ENCODE data around the gene SP4.
A peak's percentile ranks its signal among the peaks of the same experiment; 100 is the strongest.

The SP4 gene

DNA sequence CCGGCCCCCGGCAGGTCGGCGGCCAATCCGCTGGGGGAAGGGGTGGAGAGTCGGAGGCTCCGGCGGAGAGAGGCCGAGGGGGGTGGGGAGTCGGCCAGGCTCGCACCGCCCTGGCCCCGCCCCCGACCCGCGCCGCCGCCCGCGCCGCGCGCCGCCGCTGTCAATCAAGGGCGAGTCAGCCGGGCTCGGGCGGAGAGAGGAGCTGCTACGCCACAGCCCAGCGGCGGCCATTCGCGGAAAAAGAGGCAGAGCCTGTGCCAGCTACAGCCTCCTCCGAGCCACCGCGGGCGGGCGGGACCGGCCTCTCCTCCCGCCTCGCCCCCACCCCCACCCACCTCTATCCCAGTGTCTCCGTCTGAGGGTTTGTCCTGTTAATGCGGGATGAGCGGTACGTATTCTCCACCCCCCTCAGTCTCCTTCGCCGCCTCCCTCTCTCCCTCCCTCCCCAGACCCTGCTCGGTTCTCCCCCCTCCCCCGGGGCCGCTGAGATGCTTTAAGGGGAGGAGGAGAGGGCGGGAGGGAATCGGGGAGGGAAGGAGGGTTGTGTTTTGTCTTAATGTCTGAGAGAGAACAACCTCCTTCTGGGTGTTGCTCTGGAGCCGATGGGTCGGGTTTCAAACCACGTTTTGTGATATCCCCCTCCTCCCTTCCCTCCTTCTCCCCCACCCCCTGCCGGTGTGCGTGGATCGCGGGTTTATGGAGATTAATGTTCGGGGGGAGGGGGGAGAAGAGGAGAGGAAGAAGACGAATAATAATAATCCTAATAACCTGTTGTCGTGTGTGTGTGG, at the start of gene SP4:
SP4 (plus strand) TSS at position 213 of the 788 bp plus-strand sequence; CDS start at position 382, 169 bp downstream.
- DNase-seq: peak; percentile 99

DNA sequence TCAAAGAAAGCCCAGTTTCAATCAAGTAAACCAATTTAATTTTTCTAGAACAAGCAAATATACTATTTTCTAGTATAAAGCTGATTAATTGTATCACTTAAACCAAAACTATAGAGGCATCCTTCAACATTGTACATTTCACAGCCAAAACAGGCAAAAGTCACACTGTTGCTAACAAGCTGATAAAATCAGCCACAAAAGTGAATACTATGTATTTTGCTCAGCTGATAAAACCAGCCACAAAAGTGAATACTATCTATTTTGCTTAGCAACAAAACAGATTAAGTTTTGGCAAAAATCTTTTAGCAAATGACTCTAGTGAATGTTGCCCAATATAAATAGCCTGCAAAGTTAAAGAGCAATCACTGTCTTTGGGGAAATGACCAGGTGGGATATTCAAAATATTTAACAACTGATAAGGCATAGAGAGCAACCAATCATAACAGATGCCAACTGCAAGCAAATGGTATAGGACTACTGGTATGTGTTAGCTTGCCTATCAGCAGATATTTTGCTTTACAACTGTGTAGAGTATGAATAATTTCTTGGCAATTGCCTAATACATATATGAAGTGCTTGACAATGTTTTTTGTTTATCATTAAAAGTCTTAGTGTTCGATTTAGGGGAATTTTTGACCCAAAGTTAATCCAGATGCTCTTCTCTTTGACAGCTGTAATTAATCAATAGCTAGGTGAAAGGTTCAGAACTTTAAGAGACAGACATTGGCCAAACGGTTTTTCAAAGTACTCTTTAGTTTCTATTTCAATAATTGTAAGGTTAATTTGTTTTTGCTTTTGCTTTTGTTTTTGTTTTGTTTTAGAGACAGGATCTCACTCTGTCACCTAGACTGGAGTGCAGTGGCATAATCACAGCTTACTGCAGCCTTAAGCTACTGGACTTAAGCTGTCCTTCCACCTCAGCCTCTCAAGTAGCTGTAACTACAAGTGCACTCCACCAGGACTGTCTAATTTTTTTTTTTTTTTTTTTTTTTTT, 44.4 kb upstream of the SP4 start:
- DNase-seq: no peak

DNA sequence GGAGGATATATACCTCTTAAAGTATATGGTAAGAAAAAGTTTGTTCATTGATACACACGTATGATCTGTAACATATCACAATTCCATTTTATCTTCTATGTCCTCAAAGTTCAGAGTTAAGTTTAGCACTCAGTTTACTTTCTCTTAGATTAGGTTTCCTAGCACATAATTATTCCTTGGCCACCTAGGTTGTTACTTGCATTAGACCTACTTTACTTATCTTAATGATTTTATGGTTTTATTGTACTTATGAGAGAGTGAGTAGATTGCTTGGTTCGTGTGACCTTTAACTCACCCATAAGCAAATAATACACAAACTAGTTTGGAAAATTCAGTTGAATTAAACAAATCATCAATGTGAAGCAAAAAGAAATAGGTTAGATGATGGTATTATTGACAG, 33.9 kb upstream of the SP4 start:
- DNase-seq: no peak

DNA sequence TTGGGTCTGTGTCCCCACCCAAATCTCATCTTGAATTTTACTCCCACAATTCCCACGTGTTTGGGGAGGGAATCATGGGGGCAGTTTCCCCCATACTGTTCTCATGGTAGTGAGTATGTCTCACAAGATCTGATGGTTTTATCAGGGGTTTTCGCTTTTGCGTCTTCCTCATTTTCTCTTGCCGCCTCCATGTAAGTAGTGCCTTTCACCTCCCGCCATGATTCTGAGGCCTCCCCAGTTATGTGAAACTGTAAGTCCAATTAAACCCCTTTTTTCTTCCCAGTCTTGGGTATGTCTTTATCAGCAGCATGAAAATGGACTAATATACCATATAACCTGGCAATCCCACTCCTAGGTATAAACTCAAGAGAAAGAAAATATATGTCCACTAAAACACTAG, 25.9 kb upstream of the SP4 start:
- no peak for DNase-seq

DNA sequence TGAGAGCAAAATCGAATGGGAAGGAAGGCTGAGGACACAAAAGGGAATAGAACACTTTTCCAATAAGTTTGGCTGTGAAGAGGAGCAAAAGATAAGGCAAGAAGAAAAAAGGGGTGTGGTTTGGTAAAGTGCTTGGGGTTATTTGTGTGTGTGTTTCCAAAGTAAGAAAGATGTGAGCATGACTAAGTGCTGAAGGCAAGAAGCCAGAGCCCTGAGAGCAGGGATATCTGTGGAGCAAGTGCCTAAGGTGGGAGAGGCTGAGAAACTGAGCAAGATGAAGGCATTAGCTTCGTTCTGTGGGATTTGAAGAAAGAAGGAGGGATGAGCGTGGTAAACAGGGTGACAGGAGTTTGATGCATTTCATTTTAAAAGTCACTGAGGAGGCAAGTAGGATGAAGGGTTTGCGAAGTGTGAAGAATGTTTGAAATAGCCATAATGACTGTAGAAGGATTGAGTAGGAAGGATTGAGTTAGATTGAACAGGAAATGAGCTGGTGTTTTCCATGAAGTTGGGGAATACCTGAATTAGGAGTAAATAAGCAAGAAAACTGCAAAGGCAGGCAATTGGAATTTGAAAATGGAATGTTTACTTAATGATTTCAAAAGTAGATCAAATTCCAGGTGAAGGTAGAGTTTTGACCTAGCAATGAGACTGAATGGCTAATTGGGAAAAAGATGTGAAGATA, 19.9 kb upstream of the SP4 start:
- DNase-seq: no peak

DNA sequence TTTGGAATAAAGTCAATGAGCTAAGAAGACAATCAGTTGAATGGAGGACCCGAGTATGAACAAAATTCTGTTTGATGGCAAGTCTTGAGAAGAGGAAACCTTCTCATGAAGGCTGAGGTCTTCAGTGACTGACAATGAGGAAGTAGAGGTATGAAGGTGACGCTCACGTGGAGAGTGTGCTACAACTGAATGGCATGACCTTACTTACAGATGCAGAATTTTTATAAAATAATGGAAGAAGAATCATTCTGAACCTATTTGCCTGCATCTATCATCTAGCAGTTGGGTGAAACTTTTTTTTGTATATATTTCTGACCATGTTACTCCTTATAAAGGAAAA, 19.4 kb upstream of the SP4 start:
- no peak for DNase-seq

DNA sequence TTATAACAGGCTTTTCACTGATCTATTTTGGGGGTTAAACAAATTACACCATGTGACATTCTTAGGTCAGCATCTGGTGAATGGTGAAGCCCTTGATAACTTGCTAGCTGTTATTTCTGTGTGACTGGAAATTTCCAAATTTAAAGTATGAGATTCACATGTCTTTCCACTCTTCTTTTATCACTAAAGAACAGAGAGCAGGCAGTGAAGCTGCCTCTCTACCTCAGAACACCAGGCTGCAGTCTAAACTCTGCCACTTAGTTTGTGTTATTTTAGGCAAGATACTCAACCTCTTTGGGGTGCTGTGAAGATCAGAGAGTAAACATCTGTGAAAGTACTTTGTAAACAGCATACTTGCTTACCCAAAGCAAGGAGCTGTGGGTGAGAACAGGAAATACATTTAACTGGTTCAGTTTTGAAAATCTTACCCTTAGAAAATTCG, 15.5 kb upstream of the SP4 start:
- no peak for DNase-seq

DNA sequence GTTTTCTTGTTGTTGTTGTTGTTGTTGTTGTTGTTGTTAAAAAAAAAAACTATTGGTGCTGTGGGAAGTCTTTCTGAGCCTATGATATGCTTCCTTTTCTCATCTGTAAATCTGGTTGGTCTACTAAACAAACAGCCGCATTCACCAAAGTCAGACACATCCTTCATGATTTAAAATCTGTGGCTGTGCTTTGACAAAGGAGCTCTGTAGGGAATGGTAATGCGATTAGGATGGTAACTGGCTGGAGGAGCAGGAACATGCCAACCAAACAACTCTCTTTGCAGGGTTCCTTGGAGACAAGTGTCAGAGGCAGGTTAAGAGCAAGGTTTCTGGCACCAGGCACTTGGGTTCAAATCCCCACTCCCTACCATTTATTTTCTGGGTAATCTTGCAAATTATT, 14.9 kb upstream of the SP4 start:
- DNase-seq: no peak

DNA sequence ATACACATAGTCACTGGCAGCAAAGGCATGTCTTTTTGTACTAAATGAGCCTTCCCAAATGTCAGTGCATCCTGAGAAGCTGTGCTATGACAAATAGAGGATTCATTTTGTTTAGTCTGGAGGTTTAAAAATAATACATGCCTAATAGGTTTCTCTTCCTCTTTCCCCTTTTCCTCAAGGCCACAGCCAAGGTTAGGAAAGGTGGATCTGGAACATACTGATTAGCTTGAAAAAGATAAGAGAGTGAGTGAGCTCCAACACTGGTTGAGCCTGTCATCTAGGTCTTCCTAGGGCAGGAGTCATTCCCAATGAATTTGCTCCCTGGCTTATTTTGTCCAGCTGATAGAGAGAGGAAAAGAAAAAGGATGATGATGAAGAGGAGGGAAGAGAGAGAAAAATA, 14.4 kb upstream of the SP4 start:
- no peak for DNase-seq

DNA sequence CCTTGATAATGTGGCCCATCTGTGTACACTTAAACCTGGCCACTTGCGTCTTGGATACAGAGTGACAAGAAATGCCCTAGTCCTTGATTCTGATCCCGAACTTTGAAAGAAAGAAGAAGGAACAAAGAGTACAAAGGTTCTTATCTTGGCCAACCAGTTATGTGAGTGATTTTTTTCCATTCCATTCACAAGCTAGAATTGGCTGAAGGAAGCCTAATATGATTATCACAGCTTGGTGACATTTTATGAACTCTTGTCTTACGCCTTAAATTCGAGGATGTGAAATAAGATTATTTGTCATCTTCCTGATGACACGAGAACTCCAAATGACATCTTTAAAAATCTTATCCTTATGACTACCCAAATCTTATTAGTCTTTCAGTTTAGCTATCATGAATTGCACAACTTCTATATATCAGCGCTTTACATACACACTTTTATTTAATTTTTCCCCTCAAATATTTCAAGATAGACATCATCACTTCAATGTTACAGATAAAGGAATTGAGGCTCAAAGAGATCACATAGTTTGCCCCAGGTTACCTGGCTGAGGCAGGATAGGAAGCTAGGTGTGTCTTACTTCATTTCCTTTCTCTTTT, 13.0 kb upstream of the SP4 start:
- no peak for DNase-seq

DNA sequence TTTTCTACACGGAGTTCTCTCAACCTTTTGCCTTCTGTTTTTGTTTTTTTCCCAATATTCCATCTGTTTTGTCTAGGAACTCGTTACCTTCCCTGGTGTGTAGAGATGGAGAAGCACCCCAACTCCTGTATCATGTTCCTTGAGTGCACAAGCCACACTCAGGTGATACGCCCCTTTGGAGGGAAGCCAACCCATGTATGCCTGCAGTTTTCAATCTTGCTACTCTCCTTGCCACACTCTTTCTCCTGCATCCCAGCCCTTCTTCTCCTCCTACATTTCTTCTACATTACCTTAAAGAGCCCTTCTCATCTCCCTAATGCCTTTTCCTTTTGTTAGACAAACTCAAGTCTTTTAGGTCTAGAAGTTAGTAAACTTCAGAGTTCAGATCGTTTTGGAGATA, 10.2 kb upstream of the SP4 start:
- DNase-seq: no peak

DNA sequence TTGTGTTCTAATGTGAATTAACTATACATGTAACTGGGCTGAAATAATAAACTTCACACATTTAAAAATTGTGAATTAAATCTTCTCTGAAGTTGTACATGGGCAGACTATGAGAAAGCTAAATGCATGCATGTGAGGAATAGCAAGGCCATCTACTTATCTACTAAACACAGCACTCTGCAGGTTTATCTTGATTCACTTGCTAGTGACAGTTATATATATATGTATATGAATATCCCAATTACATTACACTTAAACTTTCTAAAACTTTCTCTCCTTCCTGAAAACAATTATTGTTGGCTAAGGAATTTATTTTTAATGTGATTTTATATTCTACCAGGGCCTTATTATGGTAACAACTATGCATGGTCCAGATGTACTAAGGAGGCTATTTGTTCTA, 5.1 kb upstream of the SP4 start:
- DNase-seq: no peak

DNA sequence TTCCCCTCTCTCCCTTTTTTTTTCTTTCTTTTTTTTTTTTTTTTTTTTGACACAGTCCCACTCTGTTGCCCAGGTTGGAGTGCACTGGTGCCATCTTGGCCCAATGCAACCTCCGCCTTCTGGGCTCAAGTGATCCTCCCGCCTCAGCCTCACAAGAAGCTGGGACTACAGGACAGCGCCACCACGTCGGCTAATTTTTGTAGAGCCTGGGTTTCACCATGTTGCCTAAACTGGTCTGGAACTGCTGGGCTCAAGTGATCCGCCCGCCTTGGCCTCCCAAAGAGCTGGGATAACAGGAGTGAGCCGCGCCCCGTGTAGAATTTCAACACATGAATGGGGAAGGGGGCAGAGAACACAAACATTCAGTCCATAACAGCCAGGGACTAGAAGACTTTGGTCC, 2.6 kb upstream of the SP4 start:
- DNase-seq: no peak

DNA sequence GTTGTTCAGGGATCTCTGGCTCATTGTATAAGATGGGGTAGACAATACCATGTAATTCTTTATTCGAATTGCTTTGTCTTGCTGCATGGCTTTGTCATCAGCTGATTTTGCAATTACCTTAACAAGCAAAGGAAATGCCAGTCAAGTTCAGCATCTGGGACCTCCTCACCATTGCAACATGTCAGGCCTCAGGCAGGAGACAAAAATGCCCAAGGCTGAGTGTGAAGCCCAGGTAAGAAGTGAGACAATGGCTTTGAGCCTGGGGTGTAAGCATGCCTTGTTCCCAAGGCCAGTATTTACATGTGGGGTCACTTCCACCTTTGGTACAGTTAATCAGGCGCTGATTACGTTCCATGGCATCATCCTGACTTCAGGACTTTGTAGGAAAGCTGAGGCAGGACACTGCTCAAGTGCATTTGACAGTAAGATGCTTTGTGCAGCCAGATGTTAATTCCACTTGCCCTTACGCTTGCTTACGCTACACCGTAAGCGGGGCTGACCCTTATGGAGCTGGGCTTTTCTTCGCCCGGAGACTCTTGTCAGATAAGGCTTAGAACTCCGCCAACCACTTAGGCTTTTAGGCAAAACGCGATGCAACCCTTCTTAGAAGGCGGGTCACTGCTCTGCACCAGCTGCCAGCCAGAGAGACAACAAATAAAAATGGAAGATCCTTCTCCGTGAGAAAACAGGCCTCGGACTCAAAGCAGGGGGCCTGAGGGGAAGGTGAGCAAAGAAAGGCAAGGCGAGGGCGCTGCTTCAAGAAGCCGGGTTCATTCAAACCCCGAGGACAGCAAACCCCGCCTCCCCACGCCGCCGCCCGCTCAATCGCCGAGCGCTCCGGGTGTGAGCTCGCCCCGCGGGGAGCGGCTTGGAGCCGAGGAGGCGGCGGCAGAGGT, 1.3 kb upstream of the SP4 start:
- no peak for DNase-seq

DNA sequence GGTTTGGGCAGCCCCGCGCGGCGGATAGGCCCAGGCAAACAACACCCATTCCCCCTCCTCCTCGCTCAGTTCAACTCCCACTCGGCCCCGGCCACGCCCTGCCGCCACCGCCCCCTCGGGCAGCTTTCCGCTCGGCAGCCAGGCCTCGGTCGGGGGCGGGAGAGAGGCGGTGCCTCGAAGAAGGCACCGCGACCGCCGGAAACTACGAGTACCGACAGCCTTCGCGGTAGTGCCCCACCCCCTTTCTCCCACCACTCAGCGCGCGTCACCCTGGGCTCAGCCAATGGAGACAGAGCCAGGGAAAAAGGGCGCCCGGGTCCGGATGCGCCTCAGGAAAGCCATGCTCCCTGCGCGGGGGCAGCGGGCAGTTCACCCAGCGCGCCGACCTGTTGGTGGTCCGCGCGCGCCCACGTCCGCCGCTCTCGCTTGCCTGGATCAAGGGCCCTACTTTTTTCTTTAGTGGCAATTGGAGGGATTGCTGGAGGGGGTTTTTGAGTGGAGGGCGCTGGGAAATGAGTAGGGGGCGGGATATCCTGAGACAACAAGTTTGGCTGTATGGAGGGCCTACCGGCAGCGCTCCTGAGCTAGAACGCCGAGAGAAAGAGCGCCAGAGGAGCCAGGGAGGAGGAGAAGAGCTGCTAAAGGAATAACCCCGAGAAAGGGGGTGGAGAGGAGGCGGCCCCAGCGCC, 557 bp upstream of the SP4 start:
- DNase-seq: peak; percentile 100

DNA sequence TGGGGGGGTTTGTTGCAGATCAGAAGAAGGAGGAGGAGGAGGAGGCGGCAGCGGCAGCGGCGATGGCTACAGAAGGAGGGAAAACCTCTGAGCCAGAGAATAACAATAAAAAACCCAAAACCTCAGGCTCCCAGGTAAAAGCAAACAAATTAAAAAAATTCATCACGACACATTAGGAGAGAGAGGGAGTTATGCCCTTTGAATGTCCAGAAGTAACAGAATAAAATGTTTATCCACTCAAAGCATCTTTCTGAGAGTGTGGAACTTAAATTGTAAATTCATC, 717 bp downstream of the SP4 start:
- no peak for DNase-seq

DNA sequence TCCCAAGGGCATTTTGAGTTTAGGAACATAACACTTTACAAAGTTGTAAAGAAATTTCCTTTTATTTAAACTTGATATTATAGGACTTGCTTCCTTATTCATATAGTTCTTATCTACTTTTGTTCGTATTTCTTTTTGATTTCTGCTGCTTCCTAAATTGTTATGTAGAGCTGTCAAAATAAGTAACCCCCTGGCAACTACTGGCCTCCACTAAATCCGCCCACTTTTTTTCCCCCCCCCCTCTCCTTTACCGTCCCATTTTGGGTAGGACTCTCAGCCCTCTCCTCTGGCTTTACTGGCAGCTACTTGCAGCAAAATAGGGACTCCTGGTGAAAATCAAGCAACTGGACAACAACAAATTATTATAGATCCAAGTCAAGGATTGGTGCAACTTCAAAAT, 1.1 kb downstream of the SP4 start:
- DNase-seq: no peak

DNA sequence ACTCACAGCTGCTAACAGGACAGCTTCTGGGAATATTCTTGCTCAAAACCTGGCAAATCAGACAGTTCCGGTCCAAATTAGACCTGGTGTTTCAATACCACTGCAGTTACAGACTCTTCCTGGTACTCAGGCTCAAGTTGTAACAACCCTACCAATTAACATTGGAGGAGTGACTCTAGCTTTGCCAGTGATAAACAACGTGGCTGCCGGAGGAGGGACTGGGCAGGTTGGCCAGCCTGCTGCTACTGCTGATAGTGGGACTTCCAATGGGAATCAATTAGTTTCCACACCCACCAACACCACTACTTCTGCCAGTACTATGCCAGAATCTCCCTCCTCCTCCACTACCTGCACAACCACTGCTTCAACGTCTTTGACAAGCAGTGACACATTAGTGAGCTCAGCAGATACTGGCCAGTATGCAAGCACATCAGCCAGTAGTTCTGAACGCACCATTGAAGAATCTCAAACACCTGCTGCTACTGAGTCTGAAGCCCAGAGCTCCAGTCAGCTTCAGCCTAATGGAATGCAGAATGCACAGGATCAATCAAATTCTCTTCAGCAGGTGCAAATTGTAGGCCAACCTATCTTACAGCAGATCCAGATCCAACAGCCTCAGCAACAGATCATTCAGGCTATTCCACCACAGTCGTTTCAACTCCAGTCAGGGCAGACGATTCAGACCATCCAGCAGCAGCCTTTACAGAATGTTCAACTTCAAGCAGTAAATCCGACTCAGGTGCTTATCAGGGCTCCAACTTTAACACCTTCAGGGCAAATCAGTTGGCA, 2.1 kb downstream of the SP4 start:
- no peak for DNase-seq

DNA sequence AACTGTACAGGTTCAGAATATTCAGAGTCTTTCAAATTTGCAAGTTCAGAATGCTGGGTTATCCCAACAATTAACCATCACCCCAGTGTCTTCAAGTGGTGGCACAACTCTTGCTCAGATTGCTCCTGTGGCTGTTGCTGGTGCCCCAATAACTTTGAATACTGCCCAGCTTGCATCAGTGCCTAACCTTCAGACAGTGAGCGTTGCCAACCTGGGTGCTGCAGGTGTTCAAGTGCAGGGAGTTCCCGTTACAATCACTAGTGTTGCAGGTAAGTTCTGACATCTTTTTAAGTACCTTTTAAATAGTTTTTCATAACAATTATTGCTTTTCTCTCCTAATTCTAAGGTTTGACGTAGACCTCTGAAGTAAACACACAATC, 2.7 kb downstream of the SP4 start:
- no peak for DNase-seq

DNA sequence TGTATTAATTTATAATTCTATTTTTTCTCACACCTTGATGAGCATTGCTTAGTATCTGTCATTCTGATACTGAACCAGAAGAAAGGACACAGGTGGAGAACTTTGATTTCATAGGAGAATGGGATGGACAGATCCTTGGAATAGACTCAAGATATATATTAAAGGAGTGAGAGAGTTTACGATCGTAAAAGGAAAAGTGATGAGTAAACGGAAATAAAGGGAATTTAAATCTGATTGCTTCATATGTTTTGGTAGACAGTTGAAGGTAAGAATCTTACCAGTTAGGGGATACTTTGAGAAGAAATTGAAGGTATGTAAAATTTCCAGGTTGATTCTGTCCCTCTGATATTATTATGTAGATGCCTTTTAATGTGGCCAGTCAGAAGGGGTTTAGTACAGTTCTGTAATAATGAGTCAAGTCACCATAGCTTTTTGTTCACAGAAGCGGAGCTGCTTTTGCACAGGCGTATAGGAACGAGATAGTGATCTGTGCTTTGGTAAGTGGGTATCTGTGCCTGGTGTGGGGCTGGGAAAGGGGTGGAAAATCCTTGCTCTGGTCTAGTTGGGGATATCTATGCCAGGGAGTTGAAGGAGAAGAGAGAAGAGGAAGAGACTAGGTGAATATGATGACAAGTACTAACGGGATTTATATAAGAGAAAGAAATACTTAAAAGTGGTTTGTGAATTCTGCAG, 15.4 kb downstream of the SP4 start:
- DNase-seq: no peak
